Endothelial cell of umbilical vein (primary cell): ENCODE data around the gene TBL1Y. TPM values are rescaled to one million over a fixed set of nuclear protein-coding genes. Genes with fewer than 3 reads are reported as not detected.

ENCODE experiments used
- BruUV-seq: library from RNA; stranded (reverse); fragments of 400-500 nt; replicated peaks from 2 replicates; lab custom pipeline; 2021; lab: Mats Ljungman, UMichigan
- CTCF ChIA-PET: fragments of 300-600, 350-600 bp; sonication (Branson Sonifier 250); formaldehyde crosslinking; loops from one replicate; lab custom pipeline; 2021; ENCODE audit warnings: antibody characterized with exemption, inconsistent platforms; lab: Charles Lee
- POLR2A ChIA-PET: fragments of 300-600, 350-600 bp; sonication (Branson Sonifier 250); formaldehyde crosslinking; loops from one replicate; lab custom pipeline; 2021; ENCODE audit warnings: antibody characterized with exemption, inconsistent platforms; lab: Charles Lee
- DNase-seq: peaks from one replicate; pipeline ENCODE4 v3.0.0-alpha.2; 2011; ENCODE audit warnings: low read depth, low spot score
- FAIRE-seq: peaks from 2 replicates; lab custom pipeline; 2011; peaks lifted over from hg19 to GRCh38; lab: Jason Lieb, UNC
- H2AFZ ChIP-seq: 2 replicates; pipeline ENCODE4 v1.6.0; 2012; ENCODE audit warnings: low read depth, low read length, control low read depth, inconsistent platforms
- H3K27ac ChIP-seq: 2 replicates; pipeline ENCODE4 v1.5.1; 2011; ENCODE audit warnings: low read depth, mild to moderate bottlenecking, control low read depth, low read length, moderate library complexity; ENCODE audit not compliant: insufficient read depth
- H3K27me3 ChIP-seq, 2 experiments: 2 replicates each; pipeline versions ENCODE4 v1.6.0 to v1.6.1; 2011; ENCODE audit warnings: low read length in 2 of 2, mixed read lengths in 1 of 2; ENCODE audit not compliant: control insufficient read depth in 2 of 2, insufficient read depth in 2 of 2
- H3K36me3 ChIP-seq, 2 experiments: 2 replicates in 1 of 2; 3 replicates in 1 of 2; pipeline ENCODE4 v1.5.1; 2011; ENCODE audit warnings: low read length in 2 of 2, mild to moderate bottlenecking in 1 of 2, moderate library complexity in 1 of 2; ENCODE audit not compliant: control insufficient read depth in 2 of 2, insufficient read depth in 2 of 2; ENCODE audit errors: extremely low read depth in 1 of 2
- H3K4me1 ChIP-seq: 3 replicates; pipeline ENCODE4 v1.5.1; 2011; ENCODE audit warnings: mild to moderate bottlenecking, low read length; ENCODE audit not compliant: control insufficient read depth, insufficient read depth; ENCODE audit errors: extremely low read depth
- H3K4me2 ChIP-seq: 2 replicates; pipeline ENCODE4 v1.6.1; 2011; ENCODE audit warnings: low read length, control low read depth, mixed read lengths; ENCODE audit not compliant: insufficient read depth
- H3K4me3 ChIP-seq, 3 experiments: fragments of 200-600 bp in 1 of 3; sonication (generic), shearing (Covaris generic) in 1 of 3; replicated peaks in 1 of 3; 2 replicates each; pipeline ENCODE4 v1.5.1; 2011 to 2016; ENCODE audit warnings: control low read depth in 3 of 3, low read length in 3 of 3, mild to moderate bottlenecking in 2 of 3, inconsistent platforms in 1 of 3, low read depth in 1 of 3, moderate library complexity in 1 of 3; ENCODE audit not compliant: insufficient read depth in 1 of 3
- H3K79me2 ChIP-seq: 2 replicates; pipeline ENCODE4 v1.6.0; 2012; ENCODE audit warnings: low read length, inconsistent platforms; ENCODE audit not compliant: control insufficient read depth, insufficient read depth
- H3K9ac ChIP-seq: replicated peaks from 2 replicates; pipeline ENCODE3; 2011; ENCODE audit warnings: low read length, control low read depth; ENCODE audit not compliant: insufficient read depth; ENCODE audit errors: extremely low read depth
- H3K9me1 ChIP-seq: replicated peaks from 3 replicates; pipeline ENCODE4 v1.6.0; 2011; ENCODE audit warnings: mild to moderate bottlenecking, low read length; ENCODE audit not compliant: control insufficient read depth, insufficient read depth; ENCODE audit errors: extremely low read depth
- H3K9me3 ChIP-seq: replicated peaks from 2 replicates; pipeline ENCODE4 v1.5.1; 2012; ENCODE audit warnings: low read length, inconsistent platforms; ENCODE audit not compliant: control insufficient read depth, insufficient read depth
- H4K20me1 ChIP-seq: replicated peaks from 2 replicates; pipeline ENCODE3; 2011; ENCODE audit warnings: mild to moderate bottlenecking, low read length; ENCODE audit not compliant: control insufficient read depth, insufficient read depth; ENCODE audit errors: extremely low read depth
- EZH2 ChIP-seq: IDR thresholded peaks from 2 replicates; pipeline ENCODE4 v1.6.1; 2012; ENCODE audit warnings: borderline replicate concordance, low read depth, mild to moderate bottlenecking, moderate library complexity, low read length, inconsistent platforms; ENCODE audit not compliant: severe bottlenecking
- FOS ChIP-seq: IDR thresholded peaks from 2 replicates; pipeline ENCODE4 v1.6.1; 2011; ENCODE audit warnings: mild to moderate bottlenecking, low read length, moderate library complexity, borderline replicate concordance; ENCODE audit not compliant: insufficient read depth
- GATA2 ChIP-seq: IDR thresholded peaks from 2 replicates; pipeline ENCODE4 v1.7.0; 2011; ENCODE audit warnings: low read depth, mild to moderate bottlenecking, moderate library complexity, mixed read lengths, low read length; ENCODE audit not compliant: insufficient read length, insufficient read depth
- JUN ChIP-seq: IDR thresholded peaks from 2 replicates; pipeline ENCODE4 v1.6.1; 2011; ENCODE audit warnings: borderline replicate concordance, low read depth; ENCODE audit not compliant: insufficient read length, insufficient read depth
- MYC ChIP-seq: IDR thresholded peaks from one replicate; pipeline ENCODE4 v1.6.1; 2011; ENCODE audit warnings: mild to moderate bottlenecking, low read depth, low read length
- POLR2A ChIP-seq: IDR thresholded peaks from 2 replicates; pipeline ENCODE4 v1.6.1; 2012; ENCODE audit warnings: low read depth, mild to moderate bottlenecking, control low read depth, low read length
- POLR2AphosphoS5 ChIP-seq: IDR thresholded peaks from 2 replicates; pipeline ENCODE4 v1.6.1; 2012; ENCODE audit warnings: low read depth, mild to moderate bottlenecking, control low read depth, low read length, moderate library complexity; ENCODE audit not compliant: insufficient read depth
- dilution Hi-C: fragments of 300-500 bp; cut with MboI; formaldehyde crosslinking; loops from one replicate; pipeline ENCODE4 v1.15.0; 2019; ENCODE audit warnings: low sequenced_read_pairs; ENCODE audit not compliant: extremely low pct_ligation_motif_present
- intact Hi-C: fragments of 100-400 bp; cut with micrococcal nuclease; formaldehyde crosslinking; loops from one replicate; pipeline ENCODE4 v1.10.0; 2022
- polyA plus RNA-seq, 4 experiments: library from polyadenylated mRNA; depleted of rRNA in 3 of 4; stranded (reverse) in 3 of 4; unstranded in 1 of 4; fragments of >200 nt; gene quantifications; 2 replicates each; pipeline versions ENCODE4 v1.2.1 to v1.2.3, GENCODE V29; 2011 to 2012; ENCODE audit warnings: missing spikeins in 1 of 4
- total RNA-seq: library from RNA; stranded (reverse); gene quantifications from 2 replicates; pipeline ENCODE4 v1.2.3, GENCODE V29; 2021
- TF ChIP-seq, protein P1 (sequence below): IDR thresholded peaks from 2 replicates; pipeline ENCODE4 v1.6.1; 2011; ENCODE audit not compliant: insufficient read depth, insufficient read length
- TF ChIP-seq, protein P2 (sequence below), 2 donors: IDR thresholded peaks; 1 replicate in 1 of 2; 2 replicates in 1 of 2; pipeline ENCODE4 v1.5.1; 2011; ENCODE audit warnings: low read length in 2 of 2, mild to moderate bottlenecking in 2 of 2, moderate library complexity in 2 of 2, control low read depth in 1 of 2, inconsistent platforms in 1 of 2, low read depth in 1 of 2; ENCODE audit not compliant: insufficient read depth in 1 of 2; ENCODE audit errors: extremely low read depth in 1 of 2

Gene TBL1Y
- total and polyA plus RNA-seq, 2 donors (not counting 3 experiments of a cell fraction or from before 2014, with no cell fraction given): not detected

DNA sequence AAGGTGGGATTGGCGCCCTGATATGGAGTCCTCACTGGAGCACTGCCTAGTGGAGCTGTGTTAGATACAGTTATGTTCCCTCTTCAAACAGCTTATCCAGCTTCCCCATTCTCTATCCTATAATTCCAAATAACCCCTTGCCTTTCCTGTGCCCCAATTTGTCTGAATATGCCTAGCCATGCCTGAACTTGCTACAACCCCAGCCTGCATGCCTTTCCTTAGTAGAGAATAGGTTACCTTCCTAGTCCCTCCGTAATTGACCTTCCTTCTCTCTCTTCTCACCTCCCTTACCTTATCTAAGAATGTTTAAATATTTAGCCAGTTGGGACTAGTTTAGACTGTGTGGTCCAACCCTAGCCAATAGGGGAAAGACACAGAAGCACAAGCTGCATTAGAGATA is 102.6 kb downstream of the TBL1Y start:
- TF ChIP-seq MYC (no peak), EZH2 (no peak), JUN (no peak), POLR2AphosphoS5 (no peak), GATA2 (no peak), FOS (no peak), POLR2A (no peak)
- TF ChIP-seq, protein P1, sequence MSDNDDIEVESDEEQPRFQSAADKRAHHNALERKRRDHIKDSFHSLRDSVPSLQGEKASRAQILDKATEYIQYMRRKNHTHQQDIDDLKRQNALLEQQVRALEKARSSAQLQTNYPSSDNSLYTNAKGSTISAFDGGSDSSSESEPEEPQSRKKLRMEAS: no peak
- TF ChIP-seq, protein P2, sequence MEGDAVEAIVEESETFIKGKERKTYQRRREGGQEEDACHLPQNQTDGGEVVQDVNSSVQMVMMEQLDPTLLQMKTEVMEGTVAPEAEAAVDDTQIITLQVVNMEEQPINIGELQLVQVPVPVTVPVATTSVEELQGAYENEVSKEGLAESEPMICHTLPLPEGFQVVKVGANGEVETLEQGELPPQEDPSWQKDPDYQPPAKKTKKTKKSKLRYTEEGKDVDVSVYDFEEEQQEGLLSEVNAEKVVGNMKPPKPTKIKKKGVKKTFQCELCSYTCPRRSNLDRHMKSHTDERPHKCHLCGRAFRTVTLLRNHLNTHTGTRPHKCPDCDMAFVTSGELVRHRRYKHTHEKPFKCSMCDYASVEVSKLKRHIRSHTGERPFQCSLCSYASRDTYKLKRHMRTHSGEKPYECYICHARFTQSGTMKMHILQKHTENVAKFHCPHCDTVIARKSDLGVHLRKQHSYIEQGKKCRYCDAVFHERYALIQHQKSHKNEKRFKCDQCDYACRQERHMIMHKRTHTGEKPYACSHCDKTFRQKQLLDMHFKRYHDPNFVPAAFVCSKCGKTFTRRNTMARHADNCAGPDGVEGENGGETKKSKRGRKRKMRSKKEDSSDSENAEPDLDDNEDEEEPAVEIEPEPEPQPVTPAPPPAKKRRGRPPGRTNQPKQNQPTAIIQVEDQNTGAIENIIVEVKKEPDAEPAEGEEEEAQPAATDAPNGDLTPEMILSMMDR (IDR thresholded peaks at IDR 0.05; ENCODE audit: extremely low read depth in 1 of 2, insufficient read depth in 1 of 2, low read depth in 1 of 2, low read length in 2 of 2): no peak
- intact Hi-C loops (no loop called here), dilution Hi-C loops (no loop called here)
- Histone ChIP-seq H3K9me1 (no peaks in the 10 kb centered on the region), H2AFZ (no peak overlapping the region), H3K36me3 (no peaks in the 10 kb centered on the region), H3K27ac (no peak overlapping the region), H3K9me3 (no peaks in the 10 kb centered on the region), H3K27me3 (no peaks in the 10 kb centered on the region), H3K9ac (no peak overlapping the region), H3K4me1 (no peaks in the 10 kb centered on the region), H4K20me1 (no peaks in the 10 kb centered on the region), H3K4me3 (no peak overlapping the region), H3K79me2 (no peaks in the 10 kb centered on the region), H3K4me2 (no peak overlapping the region)
- DNase-seq: no peak
- CTCF ChIA-PET: no interaction called here
- no TSS peak for BruUV-seq
- POLR2A ChIA-PET: no interaction called here
- FAIRE-seq: no peak
